ENCODE data around the gene C17orf113.

DNA sequence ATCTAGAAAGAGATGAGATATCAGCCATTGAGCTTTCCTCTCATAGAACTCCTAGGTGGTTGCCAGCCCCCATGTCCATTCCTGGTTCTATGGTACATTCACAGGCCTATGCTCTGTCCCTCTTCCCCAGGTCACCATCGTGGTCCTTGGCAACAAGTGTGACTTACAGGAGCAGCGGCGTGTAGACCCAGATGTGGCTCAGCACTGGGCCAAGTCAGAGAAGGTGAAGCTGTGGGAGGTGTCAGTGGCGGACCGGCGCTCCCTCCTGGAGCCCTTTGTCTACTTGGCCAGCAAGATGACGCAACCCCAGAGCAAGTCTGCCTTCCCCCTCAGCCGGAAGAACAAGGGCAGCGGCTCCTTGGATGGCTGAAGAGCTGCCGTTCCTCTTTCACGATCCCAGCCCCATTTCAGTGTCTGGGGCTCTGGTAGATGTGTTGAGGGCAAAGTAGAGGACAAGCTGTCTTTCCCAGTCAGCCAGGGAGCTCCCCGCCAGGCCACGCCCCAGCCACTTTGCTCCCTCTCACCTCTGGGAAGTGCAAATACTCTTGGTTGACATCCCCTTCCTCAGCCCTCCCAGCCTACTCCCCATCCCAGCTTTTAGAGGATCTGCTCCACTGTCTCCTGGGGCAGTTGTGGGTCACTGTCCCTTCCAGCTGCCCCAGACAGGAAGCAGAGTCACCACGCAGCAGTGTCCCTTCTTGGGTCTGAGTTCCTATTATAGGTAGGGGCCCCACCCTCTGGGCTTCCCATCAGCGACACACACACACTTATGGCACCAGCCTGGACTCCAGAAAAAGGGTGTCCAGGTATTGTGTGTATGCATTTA, 26.7 kb downstream of the C17orf113 start:
- TF ChIP-seq, protein P1, sequence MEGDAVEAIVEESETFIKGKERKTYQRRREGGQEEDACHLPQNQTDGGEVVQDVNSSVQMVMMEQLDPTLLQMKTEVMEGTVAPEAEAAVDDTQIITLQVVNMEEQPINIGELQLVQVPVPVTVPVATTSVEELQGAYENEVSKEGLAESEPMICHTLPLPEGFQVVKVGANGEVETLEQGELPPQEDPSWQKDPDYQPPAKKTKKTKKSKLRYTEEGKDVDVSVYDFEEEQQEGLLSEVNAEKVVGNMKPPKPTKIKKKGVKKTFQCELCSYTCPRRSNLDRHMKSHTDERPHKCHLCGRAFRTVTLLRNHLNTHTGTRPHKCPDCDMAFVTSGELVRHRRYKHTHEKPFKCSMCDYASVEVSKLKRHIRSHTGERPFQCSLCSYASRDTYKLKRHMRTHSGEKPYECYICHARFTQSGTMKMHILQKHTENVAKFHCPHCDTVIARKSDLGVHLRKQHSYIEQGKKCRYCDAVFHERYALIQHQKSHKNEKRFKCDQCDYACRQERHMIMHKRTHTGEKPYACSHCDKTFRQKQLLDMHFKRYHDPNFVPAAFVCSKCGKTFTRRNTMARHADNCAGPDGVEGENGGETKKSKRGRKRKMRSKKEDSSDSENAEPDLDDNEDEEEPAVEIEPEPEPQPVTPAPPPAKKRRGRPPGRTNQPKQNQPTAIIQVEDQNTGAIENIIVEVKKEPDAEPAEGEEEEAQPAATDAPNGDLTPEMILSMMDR (IDR thresholded peaks at IDR 0.05) = no peak
- no peak for TF ChIP-seq EP300 (IDR thresholded peaks at IDR 0.05; ENCODE audit: low read depth)
- TF ChIP-seq POLR2AphosphoS5 (IDR thresholded peaks at IDR 0.05) = no peak
